HCT116 (cell line): ENCODE measurements around the gene PCSK6. TPM values are rescaled to one million over a fixed set of nuclear protein-coding genes. Genes with fewer than 3 reads are reported as not detected.

ENCODE experiments used
- ATAC-seq: fragments of 200-7000 bp; cut with Tn5 transposase; 2 replicates; pipeline ENCODE4 v1.9.1; 2020; ENCODE audit warnings: mild to moderate bottlenecking, moderate library complexity
- BruUV-seq: library from RNA; stranded (reverse); fragments of 400-500 nt; replicated peaks from 2 replicates; lab custom pipeline; 2021; lab: Mats Ljungman, UMichigan
- CTCF ChIA-PET: fragments of 300-600 bp; sonication (Branson Sonifier 250); formaldehyde crosslinking; loops from one replicate; lab custom pipeline; 2021; ENCODE audit warnings: antibody characterized with exemption; lab: Charles Lee
- POLR2A ChIA-PET: fragments of 300-600, 350-600 bp; sonication (Branson Sonifier 250); formaldehyde crosslinking; loops from one replicate; lab custom pipeline; 2021; ENCODE audit warnings: antibody characterized with exemption; lab: Charles Lee
- RAD21 ChIA-PET, 2 experiments: fragments of 300-600 bp; sonication (Branson Sonifier 250); formaldehyde crosslinking; loops; one replicate each; lab custom pipeline; 2023; ENCODE audit warnings: low total read pairs in 2 of 2; ENCODE audit not compliant: uncharacterized antibody in 2 of 2, unreplicated experiment in 2 of 2, low non-redundant PET in 1 of 2; lab: Charles Lee
- DNase-seq: peaks from one replicate; pipeline ENCODE4 v3.0.0-alpha.2; 2010; ENCODE audit warnings: low read depth, low spot score
- H2AFZ ChIP-seq: fragments of 200-600 bp; shearing (Covaris generic), sonication (generic); 2 replicates; pipeline ENCODE4 v1.6.1; 2017; ENCODE audit warnings: low read depth, mixed run types, mixed read lengths, antibody characterized with exemption, low read length; ENCODE audit not compliant: poor library complexity, severe bottlenecking
- H3K27ac ChIP-seq: 2 replicates; pipeline ENCODE4 v1.5.1; 2012; ENCODE audit warnings: low read depth, low read length
- H3K27me3 ChIP-seq: fragments of 200-600 bp; sonication (generic); 2 replicates; pipeline ENCODE4 v1.6.1; 2016; ENCODE audit warnings: mixed run types, low read length, mixed read lengths; ENCODE audit not compliant: insufficient read depth
- H3K36me3 ChIP-seq, 2 experiments: fragments of 200-500 bp in 1 of 2; fragments of 200-600 bp in 1 of 2; sonication (Bioruptor generic) in 1 of 2; sonication (generic) in 1 of 2; 2 replicates each; pipeline versions ENCODE4 v1.5.1 to v1.6.1; 2014 to 2016; ENCODE audit warnings: low read length in 2 of 2, inconsistent platforms in 1 of 2, mixed read lengths in 1 of 2, mixed run types in 1 of 2; ENCODE audit not compliant: insufficient read depth in 2 of 2, control insufficient read depth in 1 of 2
- H3K4me1 ChIP-seq, 2 experiments: fragments of 200-600 bp in 1 of 2; sonication (generic) in 1 of 2; 2 replicates each; pipeline versions ENCODE4 v1.5.1 to v1.6.1; 2012 to 2017; ENCODE audit warnings: low read length in 2 of 2, inconsistent platforms in 1 of 2, mild to moderate bottlenecking in 1 of 2, mixed read lengths in 1 of 2, mixed run types in 1 of 2, moderate library complexity in 1 of 2; ENCODE audit not compliant: insufficient read depth in 2 of 2, control insufficient read depth in 1 of 2
- H3K4me2 ChIP-seq: fragments of 200-600 bp; sonication (generic); 2 replicates; pipeline ENCODE4 v1.6.1; 2017; ENCODE audit warnings: mixed run types, low read length, mixed read lengths
- H3K4me3 ChIP-seq, 2 experiments: fragments of 200-600 bp in 1 of 2; sonication (generic) in 1 of 2; replicated peaks in 1 of 2; 2 replicates each; pipeline ENCODE4 v1.5.1; 2011 to 2016; ENCODE audit warnings: low read length in 2 of 2, control low read depth in 1 of 2, low read depth in 1 of 2, mild to moderate bottlenecking in 1 of 2, mixed read lengths in 1 of 2, mixed run types in 1 of 2
- H3K79me2 ChIP-seq: fragments of 200-600 bp; sonication (generic); 2 replicates; pipeline ENCODE4 v1.6.1; 2017; ENCODE audit warnings: mild to moderate bottlenecking, mixed run types, low read length, moderate library complexity, mixed read lengths; ENCODE audit not compliant: insufficient read depth
- H3K9ac ChIP-seq: fragments of 200-600 bp; sonication (generic); 2 replicates; pipeline ENCODE4 v1.6.1; 2016; ENCODE audit warnings: low read length, mixed read lengths
- H3K9me2 ChIP-seq: fragments of 200-600 bp; sonication (generic), shearing (Covaris generic); 2 replicates; pipeline ENCODE4 v1.6.1; 2017; ENCODE audit warnings: mixed run types, mild to moderate bottlenecking, moderate library complexity; ENCODE audit not compliant: insufficient read depth
- H3K9me3 ChIP-seq, 2 experiments: fragments of 200-500 bp in 1 of 2; fragments of 200-600 bp in 1 of 2; sonication (Bioruptor generic) in 1 of 2; sonication (generic) in 1 of 2; 2 replicates each; pipeline ENCODE4 v1.6.1; 2014 to 2017; ENCODE audit warnings: low read length in 2 of 2, mixed read lengths in 2 of 2, inconsistent platforms in 1 of 2, low read depth in 1 of 2, mild to moderate bottlenecking in 1 of 2, mixed run types in 1 of 2, moderate library complexity in 1 of 2; ENCODE audit not compliant: control insufficient read depth in 1 of 2, insufficient read depth in 1 of 2
- H4K20me1 ChIP-seq: fragments of 200-600 bp; sonication (generic), shearing (Covaris generic); 2 replicates; pipeline ENCODE4 v1.6.1; 2017; ENCODE audit warnings: mixed run types, mild to moderate bottlenecking, moderate library complexity; ENCODE audit not compliant: insufficient read depth
- CTCF ChIP-seq, 3 experiments: fragments of 200-600 bp in 1 of 3; sonication (generic) in 1 of 3; IDR thresholded peaks in 2 of 3; conservative IDR thresholded peaks in 1 of 3; 2 replicates each; pipeline ENCODE4 v1.5.1; 2012 to 2017; ENCODE audit warnings: low read depth in 2 of 3, low read length in 2 of 3, antibody characterized with exemption in 1 of 3, borderline replicate concordance in 1 of 3, control low read depth in 1 of 3, mild to moderate bottlenecking in 1 of 3, mixed read lengths in 1 of 3, mixed run types in 1 of 3, moderate library complexity in 1 of 3; ENCODE audit not compliant: insufficient read depth in 1 of 3
- JUND ChIP-seq: IDR thresholded peaks from 2 replicates; pipeline ENCODE4 v1.6.1; 2012
- POLR2AphosphoS5 ChIP-seq: IDR thresholded peaks from 2 replicates; pipeline ENCODE4 v1.6.1; 2011; ENCODE audit warnings: mild to moderate bottlenecking, low read depth, low read length, moderate library complexity
- REST ChIP-seq: IDR thresholded peaks from 2 replicates; pipeline ENCODE4 v1.6.1; 2012; ENCODE audit warnings: low read depth
- SIN3A ChIP-seq: IDR thresholded peaks from 2 replicates; pipeline ENCODE4 v1.6.1; 2012; ENCODE audit warnings: low read depth
- SP1 ChIP-seq: IDR thresholded peaks from 2 replicates; pipeline ENCODE4 v1.6.1; 2012; ENCODE audit warnings: low read depth
- TCF7L2 ChIP-seq: IDR thresholded peaks from 2 replicates; pipeline ENCODE4 v1.7.0; 2011; ENCODE audit warnings: borderline replicate concordance, inconsistent platforms; ENCODE audit not compliant: insufficient read depth, insufficient read length; ENCODE audit errors: extremely low read depth
- YY1 ChIP-seq: IDR thresholded peaks from 2 replicates; pipeline ENCODE4 v1.6.1; 2011; ENCODE audit warnings: low read length, low read depth, moderate library complexity, mild to moderate bottlenecking; ENCODE audit not compliant: insufficient replicate concordance; ENCODE audit errors: extremely low read depth
- ZBTB33 ChIP-seq: IDR thresholded peaks from 2 replicates; pipeline ENCODE4 v1.6.1; 2011; ENCODE audit warnings: mild to moderate bottlenecking, low read length, moderate library complexity; ENCODE audit not compliant: insufficient replicate concordance; ENCODE audit errors: extremely low read depth
- intact Hi-C: fragments of 100-400 bp; cut with micrococcal nuclease; formaldehyde crosslinking; loops from 2 replicates; pipeline ENCODE4 v1.10.0; 2022
- total RNA-seq: library from RNA; stranded (reverse); gene quantifications from one replicate; pipeline ENCODE4 v1.2.1, GENCODE V29; 2021; ENCODE audit not compliant: unreplicated experiment

PCSK6 gene
- total RNA-seq, 1 experiment from 2014 or later, result 13.5 TPM

GRCh38 chr15:101449471-101450402, 39.8 kb downstream of the PCSK6 start (continued):
- TF ChIP-seq REST (no peak), YY1 (no peak), POLR2AphosphoS5 (no peak), SIN3A (no peak), JUND (no peak), SP1 (no peak), TCF7L2 (no peak)

GRCh38 chr15:101448336-101448735, 41.2 kb downstream of the PCSK6 start:
- intact Hi-C loops, result no loop called here
- no TSS peak for BruUV-seq
- Histone ChIP-seq H3K4me1 (peaks cover 0 to 12% of the 10 kb centered on the region in 2 experiments; a peak in 1 of 4 replicates), H3K27me3 (no peaks in the 10 kb centered on the region), H3K4me2 (no peak overlapping the region), H3K79me2 (no peaks in the 10 kb centered on the region), H3K27ac (no peak overlapping the region), H4K20me1 (no peaks in the 10 kb centered on the region), H3K4me3 (no peak overlapping the region), H3K9me3 (no peaks in the 10 kb centered on the region), H2AFZ (no peak overlapping the region), H3K9me2 (no peaks in the 10 kb centered on the region), H3K9ac (no peak overlapping the region), H3K36me3 (no peaks in the 10 kb centered on the region)
- CTCF ChIA-PET, result no interaction called here
- TF ChIP-seq POLR2AphosphoS5 (no peak), TCF7L2 (no peak), CTCF (IDR thresholded peaks at IDR 0.05 in 2 of 3, conservative IDR thresholded peaks at IDR 0.05 in 1 of 3; ENCODE audit: borderline replicate concordance in 1 of 3, insufficient read depth in 1 of 3, low read depth in 2 of 3, low read length in 2 of 3) (no peak), ZBTB33 (no peak)
- RAD21 ChIA-PET, result no interaction called here
- DNase-seq (no peak), ATAC-seq (no peak)
- POLR2A ChIA-PET, result no interaction called here
